ENCODE results near the gene CCDC28B.
"Not testable (repeated sequence)": the region's sequence is repeated elsewhere in the genome, so short reads cannot be mapped to it uniquely, and the experiment has no call there.

Gene CCDC28B

GRCh38 chr1:32200226-32201010 lies at the start of gene CCDC28B:
TSS of gene CCDC28B (plus strand) at chr1:32200595. CDS start at chr1:32201936, 1,341 bp downstream.
- peak in 1 of 2 donors; percentile 34 for DNase-seq (ENCODE audit: low read depth in 1 of 2, low spot score in 1 of 2)

GRCh38 chr1:32150847-32151246 lies 49.5 kb upstream of the CCDC28B start:
- DNase-seq (ENCODE audit: low read depth in 1 of 2, low spot score in 1 of 2) = no peak

GRCh38 chr1:32151319-32151787 lies 49.0 kb upstream of the CCDC28B start:
- DNase-seq (ENCODE audit: low read depth in 1 of 2, low spot score in 1 of 2) = no peak

GRCh38 chr1:32159189-32159588 lies 41.2 kb upstream of the CCDC28B start:
- DNase-seq (ENCODE audit: low read depth in 1 of 2, low spot score in 1 of 2) = no peak

- DNase-seq (ENCODE audit: low read depth in 1 of 2, low spot score in 1 of 2) = no peak
Measured at GRCh38 chr1:32163405-32163804, 37.0 kb upstream of the CCDC28B start.

GRCh38 chr1:32165633-32166032 lies 34.8 kb upstream of the CCDC28B start:
- not testable (repeated sequence) for DNase-seq (ENCODE audit: low read depth in 1 of 2, low spot score in 1 of 2)

GRCh38 chr1:32170991-32171390 lies 29.4 kb upstream of the CCDC28B start:
- DNase-seq (ENCODE audit: low read depth in 1 of 2, low spot score in 1 of 2) = no peak

- DNase-seq (ENCODE audit: low read depth in 1 of 2, low spot score in 1 of 2) = no peak
Measured at GRCh38 chr1:32172621-32173245, 27.7 kb upstream of the CCDC28B start.

GRCh38 chr1:32178380-32179192 lies 21.8 kb upstream of the CCDC28B start:
- no peak for DNase-seq (ENCODE audit: low read depth in 1 of 2, low spot score in 1 of 2)

GRCh38 chr1:32179193-32179442 lies 21.3 kb upstream of the CCDC28B start:
- DNase-seq (ENCODE audit: low read depth in 1 of 2, low spot score in 1 of 2) = no peak

- peak; percentile 77 to 83 for DNase-seq (ENCODE audit: low read depth in 1 of 2, low spot score in 1 of 2)
Measured at GRCh38 chr1:32179443-32180185, 20.8 kb upstream of the CCDC28B start, which contains the start of gene TXLNA. TSS of gene TXLNA (plus strand) at chr1:32179675. CDS start at chr1:32180346, 671 bp downstream.

- DNase-seq (ENCODE audit: low read depth in 1 of 2, low spot score in 1 of 2) = no peak
Measured at GRCh38 chr1:32180186-32181060, 20.0 kb upstream of the CCDC28B start.

GRCh38 chr1:32181065-32181464 lies 19.3 kb upstream of the CCDC28B start:
- DNase-seq (ENCODE audit: low read depth in 1 of 2, low spot score in 1 of 2) = no peak

- no peak for DNase-seq (ENCODE audit: low read depth in 1 of 2, low spot score in 1 of 2)
Measured at GRCh38 chr1:32181563-32181962, 18.8 kb upstream of the CCDC28B start.

- DNase-seq (ENCODE audit: low read depth in 1 of 2, low spot score in 1 of 2) = no peak
Measured at GRCh38 chr1:32182060-32182459, 18.3 kb upstream of the CCDC28B start.

GRCh38 chr1:32184650-32185049 lies 15.7 kb upstream of the CCDC28B start:
- DNase-seq (ENCODE audit: low read depth in 1 of 2, low spot score in 1 of 2) = no peak

GRCh38 chr1:32186077-32186476 lies 14.3 kb upstream of the CCDC28B start:
- DNase-seq (ENCODE audit: low read depth in 1 of 2, low spot score in 1 of 2) = no peak

- DNase-seq (ENCODE audit: low read depth in 1 of 2, low spot score in 1 of 2) = no peak
Measured at GRCh38 chr1:32186491-32186890, 13.9 kb upstream of the CCDC28B start.

GRCh38 chr1:32187850-32188249 lies 12.5 kb upstream of the CCDC28B start:
- DNase-seq (ENCODE audit: low read depth in 1 of 2, low spot score in 1 of 2) = no peak

Data from activated CD4-positive, alpha-beta T cell treated with anti-CD3 and anti-CD28 coated beads, Interleukin-2, amount 50 U/mL, for 24 hours (primary cell).